ENCODE data around the gene CNTF.

The CNTF gene

DNA sequence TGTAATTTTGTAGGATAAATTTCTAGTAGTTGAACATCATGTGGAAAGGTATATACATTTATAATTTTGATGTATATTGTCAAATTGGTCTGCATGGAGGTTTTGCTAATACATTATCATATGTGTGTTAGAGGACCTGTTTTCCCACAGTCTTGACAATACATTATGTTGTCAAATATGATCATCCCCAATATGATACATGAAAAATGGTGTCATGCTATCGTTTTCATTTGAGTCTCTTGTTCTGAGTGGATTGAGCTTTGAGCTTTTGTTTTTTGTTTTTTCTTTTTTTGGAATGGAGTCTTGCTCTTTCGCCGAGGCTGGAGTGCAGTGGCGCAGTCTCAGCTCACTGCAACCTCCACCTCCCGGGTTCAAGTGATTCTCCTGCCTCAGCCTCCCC lies 14.1 kb upstream of the CNTF start:
- DNase-seq, result no peak

DNA sequence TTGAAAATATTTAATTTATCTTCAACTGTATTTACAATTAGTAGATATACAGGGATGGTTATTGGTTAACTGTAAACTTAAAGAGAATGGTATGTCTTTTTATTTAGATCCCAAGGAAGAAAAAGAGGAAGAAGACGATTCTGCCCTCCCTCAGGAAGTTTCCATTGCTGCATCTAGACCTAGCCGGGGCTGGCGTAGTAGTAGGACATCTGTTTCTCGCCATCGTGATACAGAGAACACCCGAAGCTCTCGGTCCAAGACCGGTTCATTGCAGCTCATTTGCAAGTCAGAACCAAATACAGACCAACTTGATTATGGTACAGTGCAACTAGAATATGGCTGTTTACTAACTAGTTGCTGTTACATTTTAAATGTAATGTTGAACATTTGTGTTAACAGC lies 12.7 kb upstream of the CNTF start:
- no peak for DNase-seq

DNA sequence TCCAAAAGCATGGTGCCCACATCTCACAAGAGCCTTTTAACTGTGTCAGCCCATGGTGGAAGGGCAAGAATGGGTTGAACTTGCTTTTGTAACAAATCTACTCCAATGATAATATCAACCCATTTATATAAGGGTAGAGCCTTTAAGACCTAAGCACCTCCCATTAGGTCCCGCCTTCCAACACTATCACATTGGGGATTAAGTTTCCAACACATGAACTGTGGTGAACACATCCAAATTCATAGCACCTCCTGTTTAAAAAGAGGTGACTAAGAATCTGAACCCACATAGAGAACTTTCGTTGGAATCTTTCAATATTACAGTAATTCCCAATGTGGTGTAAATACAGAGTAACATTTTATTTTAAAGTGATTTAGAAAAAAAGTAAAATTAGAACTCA lies 9.2 kb upstream of the CNTF start:
- DNase-seq, result no peak

GRCh38 chr11:58615559-58615958 lies 6.9 kb upstream of the CNTF start:
- no peak for DNase-seq

GRCh38 chr11:58616594-58616993 lies 5.9 kb upstream of the CNTF start:
- no peak for DNase-seq

DNA sequence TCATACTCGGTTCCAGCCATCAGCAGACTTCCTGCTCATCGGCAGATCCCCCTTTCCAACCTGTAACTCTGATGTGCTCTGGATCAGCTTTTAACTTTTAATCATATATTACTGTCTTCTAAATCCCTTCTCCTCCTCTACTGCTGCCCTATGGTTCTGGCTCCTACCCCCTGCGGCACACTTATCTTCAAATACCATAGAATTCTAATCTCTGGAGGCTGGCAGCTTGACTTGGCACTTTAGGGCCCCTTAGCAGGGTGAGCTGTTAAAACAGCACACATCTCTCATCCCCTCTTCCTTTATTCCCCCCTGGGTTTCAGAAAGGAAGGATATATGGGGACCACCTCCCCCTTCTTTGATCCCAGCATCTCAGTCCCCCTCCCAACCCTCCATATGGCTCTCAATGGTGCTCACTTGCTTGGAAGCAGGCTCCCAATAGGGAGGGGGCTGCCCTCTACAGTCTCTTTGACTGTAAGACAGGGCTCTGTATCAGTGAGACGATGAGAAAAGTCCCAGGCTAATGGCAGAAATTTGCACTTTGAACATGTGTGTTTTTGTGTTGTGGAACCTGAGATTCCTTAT lies 4.4 kb upstream of the CNTF start:
- no peak for DNase-seq

DNA sequence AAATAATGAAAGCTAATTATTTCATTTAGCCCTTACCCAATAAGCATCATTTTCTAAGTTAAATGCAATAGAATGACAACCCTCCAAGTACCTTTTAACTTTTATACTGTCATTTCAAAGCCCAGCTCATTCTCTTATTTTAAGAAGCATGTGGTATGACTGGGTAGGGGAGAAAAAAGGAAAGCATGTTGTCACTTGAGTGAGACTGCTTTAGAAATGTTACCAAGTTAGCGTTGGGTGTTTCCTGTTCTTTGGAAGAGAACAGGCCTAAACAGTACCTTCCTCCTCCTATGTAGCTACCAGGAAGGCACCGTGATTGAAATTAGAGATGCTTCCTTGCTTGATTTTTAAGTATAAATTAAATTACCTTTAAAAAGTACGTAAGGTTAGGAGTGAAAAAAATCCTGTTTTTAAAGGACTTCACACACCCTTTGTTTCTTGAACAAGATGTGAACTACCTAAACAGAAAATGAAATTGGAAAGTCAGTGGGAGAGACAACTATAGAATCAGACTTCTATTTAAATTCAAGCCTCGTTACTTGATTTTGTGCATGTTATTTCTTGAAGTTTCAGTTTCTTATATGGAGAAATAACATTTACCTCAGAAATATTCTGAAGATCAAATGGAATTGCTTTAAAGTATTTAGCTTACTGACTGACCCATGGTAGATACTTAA lies 741 bp upstream of the CNTF start:
- DNase-seq, result no peak

DNA sequence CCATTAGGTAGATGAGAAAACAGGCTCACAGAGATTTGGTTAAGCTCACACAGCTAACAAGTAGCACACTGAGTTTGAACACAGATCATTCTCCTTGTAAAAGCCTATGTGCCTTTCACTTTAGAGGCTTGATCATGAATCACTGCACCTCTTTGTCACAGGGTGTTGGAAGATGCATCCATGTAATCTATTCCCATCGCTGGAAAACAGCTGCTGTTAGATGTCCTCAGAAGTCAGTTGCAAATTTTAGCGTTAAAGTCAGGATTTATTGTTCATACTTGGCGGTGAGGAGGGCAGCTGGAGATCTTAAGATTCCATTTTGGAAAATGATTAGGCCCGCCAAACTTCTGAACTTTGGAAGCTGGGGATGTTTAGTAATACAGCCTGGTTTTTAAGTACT lies 2.6 kb downstream of the CNTF start:
- no peak for DNase-seq

DNA sequence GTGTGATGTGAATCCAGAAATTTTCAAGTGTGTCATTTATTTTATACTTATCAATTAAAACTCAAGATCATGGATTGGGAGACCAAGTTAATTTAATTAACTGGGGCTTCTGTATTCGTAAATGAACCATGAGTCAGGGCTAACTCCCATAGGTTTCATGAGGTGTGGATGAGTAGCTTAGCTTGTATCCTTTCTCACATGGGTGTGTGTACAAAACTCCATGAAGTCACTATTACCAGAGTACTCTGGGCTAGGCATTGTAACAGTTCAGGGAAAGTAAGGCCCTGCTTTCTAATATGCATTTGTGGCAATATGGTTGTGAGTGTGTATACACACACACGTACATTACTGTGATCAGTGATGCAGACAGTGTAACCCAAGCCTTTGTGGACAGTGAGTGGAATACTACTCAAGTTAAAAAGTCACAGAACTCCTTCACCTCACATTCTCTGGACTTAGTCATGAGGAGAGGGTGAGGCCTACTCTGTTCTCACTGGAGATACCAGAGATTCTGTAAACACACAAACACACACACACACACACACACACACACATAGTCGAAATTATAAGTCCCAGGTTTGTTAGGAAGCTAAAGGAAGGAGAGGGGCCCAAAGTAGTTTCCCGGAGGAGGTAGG lies 3.5 kb downstream of the CNTF start:
- no peak for DNase-seq

DNA sequence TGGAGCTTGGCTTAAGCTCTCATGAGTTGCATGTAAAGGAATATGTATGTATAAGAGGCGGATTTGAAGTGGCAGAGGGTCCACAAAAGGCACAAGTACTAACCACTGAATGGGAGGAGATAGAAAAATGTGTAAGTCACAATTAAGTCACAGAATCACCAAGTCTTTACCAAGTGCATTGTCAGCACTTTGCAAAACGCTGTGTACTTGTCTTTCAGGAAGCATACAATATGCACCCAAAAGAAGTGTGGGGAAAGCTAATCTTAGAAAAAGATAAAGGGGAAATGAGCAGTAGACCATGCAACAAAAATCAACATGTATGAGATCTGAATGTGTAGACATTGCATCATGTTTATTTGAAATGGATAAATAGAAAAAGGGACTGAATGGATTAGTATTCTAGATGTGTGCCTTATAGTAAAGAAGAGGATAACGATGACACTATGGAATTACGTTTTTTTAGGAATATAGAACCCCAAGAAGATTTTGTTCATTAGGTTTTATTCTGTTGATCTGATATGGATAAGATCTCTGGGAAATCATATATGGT lies 4.5 kb downstream of the CNTF start:
- no peak for DNase-seq

DNA sequence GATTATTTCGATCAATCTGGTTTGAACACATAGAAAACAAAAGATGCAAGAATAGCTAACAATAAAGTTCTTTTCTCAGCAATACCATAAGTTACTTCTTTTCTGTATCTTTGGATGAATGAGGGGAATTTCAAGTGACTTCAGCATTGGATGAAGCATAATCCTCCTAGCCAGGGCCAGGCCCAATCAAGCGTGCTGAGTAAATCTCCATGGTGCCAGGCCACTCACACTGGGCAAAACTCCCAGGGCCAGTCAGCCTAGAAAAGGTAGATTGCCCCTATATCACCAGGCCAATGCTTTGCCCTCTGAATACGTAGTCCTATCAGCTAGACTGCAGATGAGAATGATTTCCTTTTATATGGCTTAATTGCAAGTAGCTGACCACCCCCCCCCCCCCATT lies 6.0 kb downstream of the CNTF start:
- no peak for DNase-seq

DNA sequence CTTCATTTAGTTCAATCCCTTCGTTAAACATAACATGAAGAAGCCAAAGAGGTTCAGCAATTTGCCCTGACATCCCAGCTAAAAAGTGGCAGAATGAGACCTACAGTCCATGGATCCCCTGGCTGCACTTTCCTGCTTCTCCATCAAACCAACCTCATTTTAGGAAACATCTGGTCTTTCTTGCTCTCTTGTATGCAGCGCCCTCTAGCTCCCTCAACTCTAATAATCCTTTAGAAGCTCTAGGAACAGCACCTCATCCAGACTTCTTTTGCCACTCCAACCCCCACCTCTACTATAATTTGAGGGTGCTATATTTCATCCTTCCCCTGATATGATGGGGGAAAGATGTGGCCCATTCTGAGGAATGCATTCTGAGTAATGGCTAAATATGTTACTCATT lies 7.4 kb downstream of the CNTF start:
- no peak for DNase-seq

DNA sequence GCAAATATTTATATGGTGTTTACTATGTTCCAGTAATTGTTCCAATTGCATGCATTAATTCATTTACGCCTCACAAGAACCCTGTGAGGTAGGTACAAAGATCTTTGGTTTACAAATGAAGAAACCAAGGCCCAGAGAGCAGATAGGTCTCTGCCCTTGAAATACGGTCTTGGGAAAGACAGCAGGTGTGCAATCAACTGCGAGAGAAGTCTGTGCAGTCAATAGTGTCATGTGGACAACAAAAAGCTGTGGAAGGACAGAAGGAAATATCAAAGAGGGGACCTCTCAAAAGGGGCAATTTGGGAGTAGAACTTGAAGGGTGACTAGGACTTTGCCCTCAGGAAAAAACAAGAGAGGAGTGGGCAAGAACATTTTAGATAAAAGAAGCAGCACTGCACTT lies 8.9 kb downstream of the CNTF start:
- DNase-seq, result no peak

DNA sequence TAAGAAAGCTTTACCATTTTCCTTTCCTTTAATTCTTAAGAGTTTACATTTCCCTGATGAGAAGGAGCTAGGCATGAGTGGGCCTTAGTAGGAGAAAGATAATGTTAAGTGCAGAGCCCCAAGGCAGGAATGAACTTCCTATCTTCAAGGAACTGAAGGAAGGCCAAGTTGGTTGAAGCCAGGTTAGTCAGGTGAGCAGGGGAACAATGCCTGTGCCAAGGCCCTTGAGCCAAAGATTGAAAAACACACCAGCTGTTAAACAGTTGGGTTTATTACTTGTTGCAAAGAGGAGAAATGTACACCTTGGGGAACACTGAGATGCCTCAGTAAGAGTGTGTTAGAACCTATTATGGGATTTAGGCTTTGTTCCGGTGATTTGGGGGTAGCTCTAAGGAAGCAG lies 10.0 kb downstream of the CNTF start:
- no peak for DNase-seq

GRCh38 chr11:58636587-58636986 lies 14.1 kb downstream of the CNTF start:
- DNase-seq, result no peak

GRCh38 chr11:58637371-58637770 lies 14.9 kb downstream of the CNTF start:
- DNase-seq, result no peak

DNA sequence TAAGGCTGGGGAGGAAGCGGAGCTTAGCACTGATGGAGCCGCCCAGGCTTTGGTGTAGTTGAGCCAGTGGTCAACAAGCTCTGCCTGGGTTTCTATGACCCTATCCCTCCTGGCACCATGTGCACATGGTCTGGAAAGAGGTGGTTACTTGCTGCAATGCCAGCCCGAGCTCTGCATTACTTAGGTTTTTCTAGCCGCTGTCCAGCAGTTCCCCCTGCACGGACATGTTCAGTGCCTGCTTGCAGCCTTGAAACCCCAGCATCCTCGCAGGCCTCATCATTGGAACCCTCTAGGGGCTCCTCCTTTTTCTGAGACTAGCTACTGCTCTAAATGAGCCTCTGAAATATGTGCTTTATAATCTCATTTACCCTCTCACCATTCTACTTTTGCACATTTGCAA lies 16.6 kb downstream of the CNTF start:
- no peak for DNase-seq

DNA sequence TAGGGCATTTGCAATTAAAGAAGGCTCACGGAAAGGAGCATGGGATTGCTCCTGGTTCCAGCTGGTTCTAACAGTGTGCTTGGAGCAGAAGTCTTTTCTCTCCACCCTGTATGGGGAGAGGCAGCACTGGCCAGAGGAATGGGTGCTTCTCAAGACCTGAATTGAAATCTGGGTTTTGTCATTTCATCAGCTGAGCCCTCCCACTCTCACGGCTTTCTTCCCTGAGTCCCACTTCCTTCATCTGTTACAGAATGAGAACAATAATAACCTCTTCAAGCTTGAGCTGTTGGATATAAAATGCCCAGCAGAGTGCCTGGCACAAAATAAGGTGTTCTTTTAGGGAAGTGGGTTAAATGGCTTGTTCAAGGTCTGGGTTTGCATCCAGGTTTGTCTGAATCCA lies 17.2 kb downstream of the CNTF start:
- no peak for DNase-seq

DNA sequence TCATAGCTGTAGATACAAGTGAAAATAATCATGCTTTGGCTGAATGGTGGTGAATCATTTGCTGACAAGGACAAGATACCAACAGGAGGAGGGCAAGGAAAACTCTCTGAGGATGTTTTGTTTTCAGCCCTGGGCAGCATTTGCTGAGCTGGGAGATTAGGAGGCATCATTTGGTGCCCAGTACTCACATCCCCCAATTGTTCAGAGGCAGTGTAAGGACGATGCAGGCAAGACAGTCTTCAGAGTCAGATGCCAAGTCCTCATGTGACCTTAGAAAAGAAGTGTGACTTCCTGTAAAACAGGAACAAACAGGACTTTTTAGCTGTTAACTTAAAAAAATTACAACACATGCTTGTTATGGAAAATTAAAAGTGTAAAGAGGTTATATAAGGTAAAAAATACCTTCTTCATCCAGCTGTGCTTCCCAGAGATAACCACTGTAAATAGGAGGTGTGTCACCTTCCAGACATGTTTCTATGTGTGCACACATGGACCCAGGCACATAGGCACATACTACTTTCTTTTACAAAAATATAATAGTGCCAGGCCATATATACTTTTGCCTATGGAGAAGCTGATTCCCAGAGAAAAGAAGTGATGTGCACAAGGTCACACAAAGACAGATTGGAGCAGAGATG lies 18.0 kb downstream of the CNTF start:
- DNase-seq, result no peak

DNA sequence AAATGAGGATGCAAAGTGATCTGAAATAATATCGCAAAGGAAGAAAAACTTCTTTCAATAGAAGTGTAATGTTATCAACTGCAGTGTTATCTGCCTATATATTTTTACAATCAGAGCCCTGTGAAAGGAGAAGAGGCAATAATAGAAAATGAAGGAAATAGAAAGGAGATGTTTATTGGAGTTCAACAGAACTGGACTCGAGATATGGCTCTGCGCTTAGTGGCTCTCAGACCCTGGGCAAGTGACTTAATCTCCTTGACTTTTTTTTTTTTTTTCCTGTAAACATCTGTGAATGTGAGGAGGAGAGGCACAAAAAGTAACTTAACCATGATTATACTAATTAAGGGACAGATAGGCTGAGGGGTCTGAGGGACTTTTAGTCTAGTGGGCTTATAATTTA lies 18.9 kb downstream of the CNTF start:
- no peak for DNase-seq

DNA sequence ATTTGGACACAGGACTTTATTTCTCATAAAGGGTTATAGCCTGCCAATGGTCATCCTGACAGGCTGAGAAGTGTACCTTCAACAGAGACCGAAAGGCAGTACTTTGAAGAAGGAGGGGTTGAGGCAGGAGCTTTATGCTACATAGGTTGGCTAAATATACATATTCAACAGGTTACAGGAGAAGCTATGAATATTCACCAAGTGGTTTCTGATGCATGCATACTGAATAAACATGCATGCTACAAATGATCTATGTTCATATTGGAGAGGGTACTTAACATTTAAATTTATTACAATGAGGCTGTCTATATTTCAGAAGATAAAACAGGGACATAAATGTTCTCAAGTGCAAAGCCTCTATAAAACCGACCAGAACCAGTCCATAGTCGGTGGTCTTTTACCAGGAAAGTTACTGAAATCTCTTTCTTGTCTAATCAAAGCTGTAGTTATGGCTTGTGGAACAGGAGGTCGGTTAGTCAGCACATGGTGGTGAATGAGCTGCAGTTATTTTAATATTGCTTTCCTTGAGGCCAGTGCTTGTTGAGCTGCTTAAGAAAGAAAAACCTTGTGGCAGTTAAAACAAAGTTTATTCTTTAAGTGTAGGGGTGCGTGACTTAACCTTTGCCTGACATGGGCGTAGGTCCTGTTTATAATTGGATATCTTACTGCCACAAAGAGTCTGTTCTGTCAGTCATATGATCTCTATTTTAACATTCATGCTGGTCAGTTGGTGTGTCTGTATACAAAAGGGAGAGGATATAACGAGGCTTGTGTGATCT lies 19.5 kb downstream of the CNTF start:
- DNase-seq, result no peak

GRCh38 chr11:58645854-58646253 lies 23.4 kb downstream of the CNTF start:
- DNase-seq, result no peak

DNA sequence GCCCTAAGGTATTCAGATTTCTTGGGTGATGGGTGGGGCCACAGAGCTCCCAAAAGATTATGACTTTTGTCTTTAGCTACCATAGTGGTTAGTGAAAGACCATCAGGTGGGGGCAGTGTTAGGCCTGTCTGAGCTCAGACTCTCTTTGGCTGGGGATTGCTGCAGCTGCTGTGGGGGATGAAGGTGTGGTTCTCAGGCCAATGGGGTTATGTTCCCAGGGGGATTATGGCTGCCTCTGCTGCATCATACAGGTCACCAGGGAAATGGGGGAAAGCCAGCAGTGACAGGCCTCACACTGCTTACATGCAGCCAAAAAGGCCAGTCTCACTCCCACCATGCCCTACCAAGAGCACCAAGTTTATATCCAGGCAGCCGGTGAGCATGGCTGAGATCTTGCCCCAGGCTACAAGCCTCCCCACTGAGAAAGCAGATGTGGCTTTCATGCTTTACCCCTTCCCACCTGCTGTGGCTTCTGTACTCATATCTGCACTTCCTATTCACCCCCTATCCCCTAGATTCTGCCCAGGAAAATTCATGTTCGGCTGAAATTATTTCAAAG lies 24.8 kb downstream of the CNTF start:
- DNase-seq, result no peak

Measured in retina (tissue), 1 donor.